Astrocyte (in vitro differentiated cells and primary cell): ENCODE results near the gene ZNF99.
"Not testable (repeated sequence)": the region's sequence is repeated elsewhere in the genome, so short reads cannot be mapped to it uniquely, and the experiment has no call there.

Experiments
- EZH2 ChIP-seq: IDR thresholded peaks from 2 replicates; pipeline ENCODE4 v1.6.1; 2012; ENCODE audit warnings: mild to moderate bottlenecking, low read length, inconsistent platforms; ENCODE audit not compliant: insufficient read depth
- TF ChIP-seq, protein P1 (sequence below): IDR thresholded peaks from 2 replicates; pipeline ENCODE4 v1.5.1; 2011; ENCODE audit warnings: low read depth, mild to moderate bottlenecking, inconsistent platforms, low read length, moderate library complexity; ENCODE audit not compliant: insufficient read depth

- TF ChIP-seq, protein P1, sequence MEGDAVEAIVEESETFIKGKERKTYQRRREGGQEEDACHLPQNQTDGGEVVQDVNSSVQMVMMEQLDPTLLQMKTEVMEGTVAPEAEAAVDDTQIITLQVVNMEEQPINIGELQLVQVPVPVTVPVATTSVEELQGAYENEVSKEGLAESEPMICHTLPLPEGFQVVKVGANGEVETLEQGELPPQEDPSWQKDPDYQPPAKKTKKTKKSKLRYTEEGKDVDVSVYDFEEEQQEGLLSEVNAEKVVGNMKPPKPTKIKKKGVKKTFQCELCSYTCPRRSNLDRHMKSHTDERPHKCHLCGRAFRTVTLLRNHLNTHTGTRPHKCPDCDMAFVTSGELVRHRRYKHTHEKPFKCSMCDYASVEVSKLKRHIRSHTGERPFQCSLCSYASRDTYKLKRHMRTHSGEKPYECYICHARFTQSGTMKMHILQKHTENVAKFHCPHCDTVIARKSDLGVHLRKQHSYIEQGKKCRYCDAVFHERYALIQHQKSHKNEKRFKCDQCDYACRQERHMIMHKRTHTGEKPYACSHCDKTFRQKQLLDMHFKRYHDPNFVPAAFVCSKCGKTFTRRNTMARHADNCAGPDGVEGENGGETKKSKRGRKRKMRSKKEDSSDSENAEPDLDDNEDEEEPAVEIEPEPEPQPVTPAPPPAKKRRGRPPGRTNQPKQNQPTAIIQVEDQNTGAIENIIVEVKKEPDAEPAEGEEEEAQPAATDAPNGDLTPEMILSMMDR, result not testable (repeated sequence)
- TF ChIP-seq EZH2, result not testable (repeated sequence)
These were observed 8.9 kb upstream of the ZNF99 start for GRCh38 chr19:22792863-22793262.
